CD14-positive monocyte (primary cell): ENCODE results near the gene NTM. TPM values are rescaled to one million over a fixed set of nuclear protein-coding genes. Genes with fewer than 3 reads are reported as not detected.

Experiments
- DNase-seq, 3 donors: peaks; one replicate each; pipeline ENCODE4 v3.0.0-alpha.2; 2011 to 2022
- H2AFZ ChIP-seq: 2 replicates; pipeline ENCODE4 v1.6.0; 2012; ENCODE audit warnings: mild to moderate bottlenecking, low read depth, low read length, inconsistent platforms; ENCODE audit not compliant: insufficient read depth, poor library complexity, severe bottlenecking
- H3K27ac ChIP-seq, 2 donors: 1 replicate in 1 of 2; 2 replicates in 1 of 2; pipeline ENCODE4 v1.5.1; 2012 to 2013; ENCODE audit warnings: low read length in 2 of 2, control low read depth in 1 of 2, inconsistent platforms in 1 of 2, low read depth in 1 of 2, mild to moderate bottlenecking in 1 of 2
- H3K27me3 ChIP-seq, 2 donors: one replicate each; pipeline versions ENCODE4 v1.6.0 to v1.6.1; 2011 to 2013; ENCODE audit warnings: low read length in 2 of 2; ENCODE audit not compliant: control insufficient read depth in 2 of 2, insufficient read depth in 2 of 2
- H3K36me3 ChIP-seq, 2 donors: replicated peaks in 1 of 2; 1 replicate in 1 of 2; 2 replicates in 1 of 2; pipeline versions ENCODE4 v1.5.1 to v1.6.1; 2012 to 2013; ENCODE audit warnings: low read length in 2 of 2, control low read depth in 1 of 2, inconsistent platforms in 1 of 2, mild to moderate bottlenecking in 1 of 2; ENCODE audit not compliant: insufficient read depth in 2 of 2, control insufficient read depth in 1 of 2
- H3K4me1 ChIP-seq, 2 donors: 1 replicate in 1 of 2; 2 replicates in 1 of 2; pipeline versions ENCODE4 v1.5.1 to v1.6.1; 2012 to 2013; ENCODE audit warnings: low read length in 2 of 2, control low read depth in 1 of 2, inconsistent platforms in 1 of 2, mild to moderate bottlenecking in 1 of 2, moderate library complexity in 1 of 2; ENCODE audit not compliant: insufficient read depth in 2 of 2, control insufficient read depth in 1 of 2
- H3K4me2 ChIP-seq: replicated peaks from 2 replicates; pipeline ENCODE3; 2012; ENCODE audit warnings: low read length, moderate library complexity, mild to moderate bottlenecking; ENCODE audit not compliant: poor library complexity, severe bottlenecking; ENCODE audit errors: extremely low read depth
- H3K4me3 ChIP-seq, 3 experiments: fragments of 200-600 bp in 1 of 3; sonication (generic) in 1 of 3; replicated peaks in 1 of 3; 1 replicate in 2 of 3; 2 replicates in 1 of 3; pipeline ENCODE4 v1.5.1; 2011 to 2013; ENCODE audit warnings: low read length in 3 of 3, mild to moderate bottlenecking in 3 of 3, control low read depth in 2 of 3, low read depth in 2 of 3, inconsistent platforms in 1 of 3, moderate library complexity in 1 of 3
- H3K79me2 ChIP-seq: 2 replicates; pipeline ENCODE4 v1.6.0; 2012; ENCODE audit warnings: mild to moderate bottlenecking, control low read depth, inconsistent platforms, low read length, moderate library complexity; ENCODE audit not compliant: insufficient read depth
- H3K9ac ChIP-seq: 2 replicates; pipeline ENCODE4 v1.6.0; 2017; ENCODE audit warnings: low read length, mild to moderate bottlenecking; ENCODE audit not compliant: insufficient read depth, poor library complexity, severe bottlenecking
- H3K9me3 ChIP-seq, 2 donors: replicated peaks in 1 of 2; 1 replicate in 1 of 2; 2 replicates in 1 of 2; pipeline versions ENCODE4 v1.5.1 to v1.6.1; 2012 to 2013; ENCODE audit warnings: low read length in 2 of 2, control low read depth in 1 of 2; ENCODE audit not compliant: control insufficient read depth in 1 of 2, insufficient read depth in 1 of 2
- H4K20me1 ChIP-seq: 2 replicates; pipeline ENCODE4 v1.6.0; 2012; ENCODE audit warnings: mild to moderate bottlenecking, low read length, control low read depth, moderate library complexity; ENCODE audit not compliant: insufficient read depth
- H3K27ac Mint-ChIP-seq, 7 donors: one replicate each; pipeline ENCODE4 v1.8.0; 2020; ENCODE audit warnings: mild to moderate bottlenecking in 7 of 7, mixed read lengths in 7 of 7, moderate library complexity in 6 of 7, inconsistent platforms in 2 of 7
- H3K27me3 Mint-ChIP-seq, 3 donors: one replicate each; pipeline ENCODE4 v1.8.0; 2021 to 2022; ENCODE audit warnings: low read depth in 3 of 3, mild to moderate bottlenecking in 3 of 3, mixed read lengths in 3 of 3, moderate library complexity in 3 of 3, inconsistent platforms in 1 of 3
- H3K36me3 Mint-ChIP-seq, 2 donors: one replicate each; pipeline ENCODE4 v1.8.0; 2020; ENCODE audit warnings: mixed read lengths in 2 of 2, inconsistent platforms in 1 of 2, mild to moderate bottlenecking in 1 of 2
- H3K4me1 Mint-ChIP-seq: one replicate; pipeline ENCODE4 v1.8.0; 2020; ENCODE audit warnings: mild to moderate bottlenecking, mixed read lengths
- H3K4me3 Mint-ChIP-seq, 2 donors: one replicate each; pipeline ENCODE4 v1.8.0; 2020; ENCODE audit warnings: mild to moderate bottlenecking in 2 of 2, mixed read lengths in 2 of 2, moderate library complexity in 1 of 2
- H3K9me3 Mint-ChIP-seq, 7 donors: one replicate each; pipeline ENCODE4 v1.8.0; 2020 to 2022; ENCODE audit warnings: mixed read lengths in 7 of 7, mild to moderate bottlenecking in 6 of 7, moderate library complexity in 6 of 7, inconsistent platforms in 2 of 7
- WGBS: methylation state at CpG from one replicate; pipeline ENCODE4 v1.1.5; 2013; ENCODE audit warnings: missing lambda C conversion rate; ENCODE audit not compliant: insufficient coverage; 5-methylcytosine and 5-hydroxymethylcytosine counted together
- intact Hi-C, 2 donors: fragments of 100-400 bp; cut with micrococcal nuclease; formaldehyde crosslinking; loops; one replicate each; pipeline versions ENCODE4 v1.15.0 to v1.15.1; 2023
- polyA plus RNA-seq, 3 donors: library from polyadenylated mRNA; depleted of rRNA in 1 of 3; unstranded in 2 of 3; stranded (reverse) in 1 of 3; fragments of 300-500 nt in 2 of 3; fragments of >200 nt in 1 of 3; fragmentation: Illumina TruSeq in 2 of 3; gene quantifications; 1 replicate in 2 of 3; 2 replicates in 1 of 3; pipeline ENCODE4 v1.2.3, GENCODE V29; 2012 to 2021
- TF ChIP-seq, protein P1 (sequence below): fragments of 200-600 bp; IDR thresholded peaks from one replicate; pipeline ENCODE4 v1.8.0; 2022; ENCODE audit warnings: antibody characterized with exemption, mild to moderate bottlenecking

The NTM gene
- polyA plus RNA-seq, 3 donors: not detected

DNA sequence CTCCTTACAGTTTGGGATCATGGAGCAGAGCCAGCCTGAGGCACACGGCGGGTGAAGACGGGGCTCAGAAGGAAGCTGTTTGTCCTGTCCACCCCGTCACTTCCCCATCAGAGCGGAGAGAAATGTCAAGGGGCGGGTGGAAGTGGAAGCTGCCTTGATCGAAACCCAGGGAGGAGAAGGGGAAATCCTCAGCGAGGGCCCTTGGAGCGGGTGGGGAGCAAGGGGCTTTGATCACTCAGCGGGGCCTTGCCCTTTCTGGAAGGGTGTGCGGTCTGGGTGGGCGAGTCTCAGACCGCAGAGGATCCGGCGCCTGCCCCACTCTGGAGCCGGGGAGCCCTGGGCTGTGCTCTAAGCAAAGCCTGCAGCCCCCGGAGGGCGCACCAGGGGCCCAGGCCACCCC is 320.4 kb downstream of the NTM start:
- H3K9me3 Mint-ChIP-seq: peaks cover 0 to 4% (median 0%) of the 10 kb centered on the region in 7 donors
- Histone ChIP-seq H3K27ac (no peak overlapping the region), H3K4me3 (no peak overlapping the region), H3K36me3 (no peaks in the 10 kb centered on the region), H4K20me1 (no peaks in the 10 kb centered on the region), H3K79me2 (no peaks in the 10 kb centered on the region), H2AFZ (no peak overlapping the region), H3K27me3 (peaks cover 2 to 12% of the 10 kb centered on the region in 2 donors), H3K9me3 (no peaks in the 10 kb centered on the region), H3K9ac (no peak overlapping the region), H3K4me2 (no peak overlapping the region), H3K4me1 (no peaks in the 10 kb centered on the region)
- H3K36me3 Mint-ChIP-seq: no peaks in the 10 kb centered on the region
- peak overlapping the region in 1 of 7 donors; percentile 51 for H3K27ac Mint-ChIP-seq
- peaks cover 23 to 45% (median 27%) of the 10 kb centered on the region in 3 donors for H3K27me3 Mint-ChIP-seq
- H3K4me3 Mint-ChIP-seq: peak overlapping the region in 1 of 2 donors; percentile 19
- H3K4me1 Mint-ChIP-seq: peaks cover 2% of the 10 kb centered on the region
- 91% methylated on average over 14 of the region's 18 CpGs for WGBS
- TF ChIP-seq, protein P1, sequence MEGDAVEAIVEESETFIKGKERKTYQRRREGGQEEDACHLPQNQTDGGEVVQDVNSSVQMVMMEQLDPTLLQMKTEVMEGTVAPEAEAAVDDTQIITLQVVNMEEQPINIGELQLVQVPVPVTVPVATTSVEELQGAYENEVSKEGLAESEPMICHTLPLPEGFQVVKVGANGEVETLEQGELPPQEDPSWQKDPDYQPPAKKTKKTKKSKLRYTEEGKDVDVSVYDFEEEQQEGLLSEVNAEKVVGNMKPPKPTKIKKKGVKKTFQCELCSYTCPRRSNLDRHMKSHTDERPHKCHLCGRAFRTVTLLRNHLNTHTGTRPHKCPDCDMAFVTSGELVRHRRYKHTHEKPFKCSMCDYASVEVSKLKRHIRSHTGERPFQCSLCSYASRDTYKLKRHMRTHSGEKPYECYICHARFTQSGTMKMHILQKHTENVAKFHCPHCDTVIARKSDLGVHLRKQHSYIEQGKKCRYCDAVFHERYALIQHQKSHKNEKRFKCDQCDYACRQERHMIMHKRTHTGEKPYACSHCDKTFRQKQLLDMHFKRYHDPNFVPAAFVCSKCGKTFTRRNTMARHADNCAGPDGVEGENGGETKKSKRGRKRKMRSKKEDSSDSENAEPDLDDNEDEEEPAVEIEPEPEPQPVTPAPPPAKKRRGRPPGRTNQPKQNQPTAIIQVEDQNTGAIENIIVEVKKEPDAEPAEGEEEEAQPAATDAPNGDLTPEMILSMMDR: no peak
- intact Hi-C loops: no loop called here
- no peak for DNase-seq

DNA sequence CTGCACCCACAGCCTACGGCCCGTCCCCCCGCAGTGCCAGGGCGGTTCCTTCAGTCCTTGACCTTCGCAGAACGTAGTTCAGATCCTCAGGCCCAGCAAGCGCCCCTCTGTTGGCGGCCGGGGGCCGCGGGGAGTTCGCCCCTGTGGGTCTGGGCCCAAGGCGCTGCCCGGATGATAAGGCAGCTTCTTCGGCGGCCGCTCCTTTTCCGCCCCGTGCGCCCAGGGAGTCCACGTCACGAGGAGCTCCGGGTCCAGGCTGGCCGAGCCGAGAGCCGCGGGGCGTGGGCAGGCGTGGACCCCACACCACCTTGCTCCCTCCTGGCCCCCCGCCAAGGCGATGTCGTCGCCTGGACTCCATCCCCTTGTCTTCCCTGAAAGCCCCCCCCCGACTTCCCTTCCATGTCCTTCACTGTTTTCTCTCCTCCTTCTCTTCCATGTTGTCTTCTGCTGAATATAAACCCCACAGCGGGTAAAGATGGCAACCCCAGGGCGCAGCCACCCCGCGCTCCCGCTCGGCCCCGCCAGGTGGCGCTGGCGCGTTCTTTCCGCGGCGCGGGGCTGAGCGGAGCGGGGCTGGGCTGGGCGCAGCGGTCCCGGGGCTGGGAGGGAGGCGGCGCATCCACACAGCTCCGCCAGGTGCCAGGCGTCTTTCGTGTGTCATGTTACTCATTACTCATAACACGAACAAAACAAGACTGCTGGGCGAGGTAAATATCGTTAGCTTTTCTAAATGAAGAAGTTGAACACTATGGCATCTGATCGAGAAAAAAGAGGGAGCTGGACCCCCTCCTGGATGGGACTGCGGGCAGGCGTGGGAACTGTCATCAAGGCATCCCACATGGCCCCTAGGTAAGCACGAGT is 321.0 kb downstream of the NTM start:
- Mint-ChIP-seq H3K9me3 (peaks cover 0 to 4% (median 0%) of the 10 kb centered on the region in 7 donors), H3K4me1 (peaks cover 2% of the 10 kb centered on the region), H3K27ac (peak overlapping the region in 1 of 7 donors; percentile 44), H3K27me3 (peaks cover 25 to 46% (median 29%) of the 10 kb centered on the region in 3 donors), H3K4me3 (peak overlapping the region in 1 of 2 donors; percentile 15), H3K36me3 (no peaks in the 10 kb centered on the region)
- no peak overlapping the region for H3K4me2 ChIP-seq
- peak in 1 of 3 donors; percentile 33 for DNase-seq
- H3K9me3 ChIP-seq: no peaks in the 10 kb centered on the region
- no peaks in the 10 kb centered on the region for H3K36me3 ChIP-seq
- H2AFZ ChIP-seq: no peak overlapping the region
- H3K79me2 ChIP-seq: no peaks in the 10 kb centered on the region
- no peak overlapping the region for H3K9ac ChIP-seq
- no peak overlapping the region for H3K4me3 ChIP-seq
- TF ChIP-seq, protein P1: peak; percentile 53
- no peak overlapping the region for H3K27ac ChIP-seq
- 59% methylated on average over 59 of the region's 65 CpGs for WGBS
- H3K27me3 ChIP-seq: peaks cover 2 to 15% of the 10 kb centered on the region in 2 donors
- no peaks in the 10 kb centered on the region for H3K4me1 ChIP-seq
- intact Hi-C loops: no loop called here
- H4K20me1 ChIP-seq: no peaks in the 10 kb centered on the region
